Measurements from ENCODE around the gene NOP14.
A peak's percentile ranks its signal among the peaks of the same experiment; 100 is the strongest.
"Not testable (repeated sequence)": the region's sequence is repeated elsewhere in the genome, so short reads cannot be mapped to it uniquely, and the experiment has no call there.

NOP14 gene

GRCh38 chr4:2941138-2942036 lies 21.8 kb downstream of the NOP14 start:
- DNase-seq: no peak

DNA sequence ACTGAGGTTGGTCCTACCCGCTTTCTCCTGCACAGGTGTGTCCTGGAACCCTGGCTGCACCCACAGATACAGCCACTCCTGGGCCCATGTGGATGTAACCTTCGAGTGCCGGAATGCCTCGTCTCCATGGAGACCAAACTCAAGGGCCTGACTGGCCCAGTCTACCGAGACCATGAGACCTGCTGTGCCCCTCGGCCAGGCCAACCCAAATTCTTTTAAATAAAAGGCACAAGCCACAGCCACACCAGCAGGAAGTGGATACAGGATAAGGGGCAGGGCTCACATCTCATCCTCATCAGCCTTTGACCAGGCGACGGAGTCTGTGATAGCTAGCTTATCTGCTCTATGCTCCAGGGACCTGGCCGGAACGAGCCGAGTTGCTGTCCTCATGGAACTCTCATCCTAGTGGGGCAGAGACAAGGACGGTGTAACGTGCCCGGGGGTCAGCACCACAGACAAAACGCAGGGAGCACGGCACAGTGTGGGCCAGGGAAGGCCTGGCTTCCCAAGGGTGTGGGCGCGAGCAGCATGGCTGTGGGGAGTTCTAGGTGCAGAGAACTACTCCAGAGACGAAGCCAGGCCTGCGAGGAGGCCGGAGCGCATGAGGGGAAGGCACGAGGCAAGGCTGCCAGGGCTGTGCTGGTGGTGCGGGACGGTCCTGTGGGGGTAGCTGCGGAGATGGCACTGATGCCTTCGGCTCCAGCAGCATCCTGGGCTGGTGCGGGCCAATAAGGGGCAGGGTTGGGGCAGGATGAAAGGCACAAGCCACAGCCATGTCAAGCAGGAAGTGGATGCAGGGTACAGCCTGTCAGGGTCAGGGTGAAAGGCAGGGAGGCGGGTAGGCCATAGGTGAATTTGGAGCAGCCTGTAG lies 22.7 kb downstream of the NOP14 start:
- DNase-seq: no peak

GRCh38 chr4:2939383-2940243 lies 23.6 kb downstream of the NOP14 start:
- DNase-seq: no peak

DNA sequence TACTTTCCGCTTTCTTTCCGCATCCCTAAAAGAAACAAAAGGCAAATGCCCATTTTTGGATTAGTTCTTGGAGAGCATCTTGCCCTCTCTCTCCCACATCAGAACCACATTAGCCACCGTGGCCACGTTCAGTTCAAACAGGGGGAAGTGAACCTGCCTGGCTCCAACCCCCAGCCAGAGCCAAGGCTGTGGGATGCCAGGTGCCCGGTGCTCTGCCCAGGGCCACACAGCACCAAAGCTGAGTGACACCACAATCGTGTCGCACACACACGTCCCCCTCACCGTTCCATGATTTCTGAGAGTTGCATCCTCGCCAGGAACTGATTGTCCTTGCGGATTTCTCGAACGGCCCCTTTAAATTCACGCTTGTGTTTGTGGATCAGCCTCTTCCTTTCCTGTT lies 24.3 kb downstream of the NOP14 start:
- DNase-seq: peak; percentile 42

- not testable (repeated sequence) for DNase-seq
Observed at GRCh38 chr4:2938411-2938810, 24.8 kb downstream of the NOP14 start.

- DNase-seq: no peak
Observed at GRCh38 chr4:2937986-2938385, 25.2 kb downstream of the NOP14 start.

- DNase-seq: no peak
Observed at GRCh38 chr4:2937146-2937857, 25.9 kb downstream of the NOP14 start.

- DNase-seq: peak; percentile 62
Observed at GRCh38 chr4:2936773-2937145, 26.4 kb downstream of the NOP14 start.

GRCh38 chr4:2935762-2936743 lies 27.2 kb downstream of the NOP14 start:
- peak; percentile 40 for DNase-seq

DNA sequence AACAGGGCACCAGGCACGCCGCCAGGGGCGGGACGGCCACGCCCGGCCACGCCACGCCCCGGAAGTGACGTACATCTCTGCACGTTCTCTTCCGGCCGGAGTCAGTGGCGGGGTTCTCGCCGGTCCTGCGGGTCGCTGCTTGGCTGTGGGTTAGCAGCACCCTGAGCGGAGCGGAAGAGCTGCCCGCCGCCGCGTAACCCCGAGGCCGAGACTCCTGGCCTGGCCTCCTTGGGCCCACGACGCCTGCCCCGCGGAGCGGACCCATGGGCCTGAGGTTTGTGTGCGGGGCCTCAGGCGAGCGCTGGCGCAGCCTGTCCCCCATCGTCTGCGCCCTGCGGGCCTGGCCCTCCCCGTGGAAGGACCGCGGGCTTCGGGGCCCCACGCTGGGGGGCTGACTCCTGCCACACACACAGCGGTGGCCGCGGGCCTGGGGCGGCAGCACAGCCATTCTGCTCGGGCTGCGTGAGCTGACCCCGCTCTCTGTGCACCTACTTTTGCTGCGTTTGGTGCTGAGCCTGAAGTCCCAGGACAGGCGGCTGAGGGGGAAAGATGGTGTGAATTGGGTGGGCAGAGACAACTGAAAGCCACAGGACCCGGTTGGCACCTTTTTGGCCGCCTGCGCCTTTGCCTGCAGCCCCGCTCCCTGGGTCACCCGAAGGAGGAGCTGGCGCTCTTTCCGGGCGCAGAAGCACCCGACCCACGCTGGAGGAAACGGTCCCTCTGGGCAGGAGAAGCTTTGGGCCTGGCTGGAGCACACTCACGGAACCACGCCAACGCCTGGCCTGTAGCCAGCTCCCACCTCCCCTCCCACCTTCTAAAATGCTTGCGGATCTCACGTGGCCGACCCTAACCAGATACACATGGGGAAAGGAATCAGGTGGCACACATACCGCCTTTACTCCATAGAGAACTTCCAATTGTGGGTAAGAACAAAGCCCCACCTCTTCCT lies 28.1 kb downstream of the NOP14 start:
- peak; percentile 89 for DNase-seq

DNA sequence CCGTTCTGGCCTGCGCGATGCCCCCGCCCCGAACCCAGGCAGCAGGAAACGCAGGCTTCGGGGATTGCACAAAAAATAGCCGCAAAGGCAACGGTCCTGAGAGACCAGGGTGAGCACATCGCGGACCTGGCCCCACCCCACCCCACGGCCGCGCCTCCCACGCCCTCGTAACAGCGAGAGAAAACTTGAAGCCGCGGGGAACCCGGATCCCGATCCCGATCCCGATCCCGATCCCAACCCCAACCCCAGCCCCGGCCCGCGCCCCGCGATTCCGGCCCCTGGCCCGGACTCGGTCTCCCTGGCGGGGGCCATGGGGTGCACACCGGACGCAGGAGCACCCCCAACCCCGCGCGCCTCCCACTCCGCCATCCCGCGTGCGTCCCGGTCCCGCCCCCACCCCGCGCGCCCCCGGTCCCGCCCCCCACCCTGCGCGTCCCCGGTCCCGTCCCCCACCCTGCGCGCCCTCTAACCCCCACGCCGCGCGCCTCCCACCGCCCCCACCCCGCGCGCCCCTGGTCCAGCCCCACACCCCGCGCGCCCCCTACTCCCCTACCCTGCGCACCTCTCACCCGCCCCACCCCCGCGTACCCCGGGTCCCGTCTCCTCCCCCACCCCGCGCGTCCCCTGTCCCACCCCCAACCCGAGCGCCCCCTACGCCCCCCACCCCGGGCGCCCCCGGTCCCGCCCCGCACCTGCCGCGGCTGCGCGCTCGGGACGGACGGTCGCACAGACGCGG lies 29.0 kb downstream of the NOP14 start:
- peak; percentile 85 for DNase-seq

DNA sequence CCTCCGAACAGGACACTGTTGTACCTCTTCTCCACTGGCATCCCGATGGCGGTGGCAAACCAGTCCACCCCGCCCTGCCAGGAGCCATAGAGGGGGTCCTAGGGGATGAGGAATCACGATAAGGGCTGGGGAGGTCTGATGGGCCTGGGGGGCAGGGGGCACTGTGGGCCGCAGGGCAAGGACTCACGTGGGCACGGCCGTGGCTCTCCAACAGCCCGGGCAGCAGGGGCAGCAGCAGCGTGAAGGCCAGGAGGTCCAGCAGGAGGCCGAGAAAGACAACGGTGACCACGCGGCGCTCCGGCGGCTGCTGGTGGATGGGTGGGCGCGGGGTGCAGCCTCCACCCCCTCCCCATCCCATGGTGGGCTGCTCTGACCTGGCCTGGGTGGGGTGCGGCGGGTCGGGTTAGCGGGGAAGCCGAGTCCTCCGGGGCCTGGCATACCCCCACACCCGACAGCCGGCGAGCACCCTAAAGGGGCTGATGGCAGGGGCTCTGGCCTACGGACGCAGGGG lies 29.6 kb downstream of the NOP14 start:
- DNase-seq: no peak

DNA sequence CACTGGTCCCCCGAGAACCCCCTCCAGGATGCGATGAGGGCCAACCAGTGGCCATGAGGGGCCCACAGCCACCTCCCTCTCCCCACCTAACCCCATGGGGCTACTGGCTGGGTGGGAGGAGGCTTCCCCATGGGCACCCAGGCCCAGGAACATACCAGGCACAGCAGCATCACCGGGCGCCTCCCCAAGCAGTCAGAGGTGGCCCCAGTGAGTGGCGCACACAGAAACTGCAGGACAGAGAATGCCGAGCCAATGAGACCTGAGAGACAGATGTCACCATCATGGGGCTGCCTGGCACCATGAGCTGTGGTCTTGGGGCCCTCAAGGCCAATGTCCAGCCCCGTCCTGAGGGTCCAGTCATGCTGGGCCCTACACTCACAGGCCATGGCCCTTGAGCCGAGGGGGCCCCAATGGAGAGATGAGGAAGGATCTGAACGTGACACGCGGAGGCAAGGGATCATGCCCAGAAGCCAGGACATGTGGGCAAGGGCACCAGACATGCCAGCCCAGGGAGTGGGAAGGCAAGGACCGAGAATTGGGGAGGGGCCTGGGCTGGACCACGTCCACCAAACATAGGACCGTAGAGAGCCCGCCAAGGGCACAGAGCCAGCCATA lies 30.1 kb downstream of the NOP14 start:
- peak; percentile 44 for DNase-seq

DNA sequence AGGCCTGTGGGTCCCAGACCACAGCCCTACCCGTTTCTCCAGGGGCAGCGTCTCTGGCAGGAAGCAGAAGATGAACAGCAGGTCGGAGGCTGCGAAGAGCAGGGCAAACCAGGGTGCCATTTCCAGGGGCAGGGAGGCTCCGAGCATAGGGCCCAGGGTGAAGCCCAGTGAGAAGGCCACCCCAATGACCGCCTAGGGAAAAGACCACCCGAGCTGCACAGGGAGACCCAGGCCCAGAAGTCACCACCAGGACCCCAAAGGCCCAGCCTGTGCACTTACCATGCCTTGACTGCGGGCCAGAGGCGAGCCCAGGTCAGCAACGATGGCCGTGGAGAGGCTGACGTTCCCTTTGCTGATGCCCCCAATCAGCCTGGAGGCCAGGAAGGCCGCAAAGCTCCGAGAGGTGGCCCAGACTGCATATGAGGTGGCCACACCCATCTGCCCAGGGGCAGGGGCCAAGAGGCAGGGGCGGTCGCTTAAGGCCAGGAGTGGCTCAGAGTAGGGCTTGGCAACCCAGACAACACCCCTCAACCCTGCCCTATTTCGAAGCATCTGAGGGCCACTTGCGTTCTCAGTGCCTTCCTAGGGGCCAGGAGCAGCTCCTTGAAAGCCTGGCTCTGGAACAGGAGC lies 30.8 kb downstream of the NOP14 start:
- DNase-seq: peak; percentile 31

GRCh38 chr4:2931512-2932301 lies 31.5 kb downstream of the NOP14 start:
- DNase-seq: peak; percentile 88

GRCh38 chr4:2930758-2931511 lies 32.3 kb downstream of the NOP14 start:
- no peak for DNase-seq
